ENCODE measurements around the gene PCOLCE2. TPM values are rescaled to one million over a fixed set of nuclear protein-coding genes. Genes with fewer than 3 reads are reported as not detected.

Gene PCOLCE2
- polyA plus RNA-seq, 1 donor (not counting 4 experiments of a cell fraction or from before 2014, with no cell fraction given): 2.4 TPM

DNA sequence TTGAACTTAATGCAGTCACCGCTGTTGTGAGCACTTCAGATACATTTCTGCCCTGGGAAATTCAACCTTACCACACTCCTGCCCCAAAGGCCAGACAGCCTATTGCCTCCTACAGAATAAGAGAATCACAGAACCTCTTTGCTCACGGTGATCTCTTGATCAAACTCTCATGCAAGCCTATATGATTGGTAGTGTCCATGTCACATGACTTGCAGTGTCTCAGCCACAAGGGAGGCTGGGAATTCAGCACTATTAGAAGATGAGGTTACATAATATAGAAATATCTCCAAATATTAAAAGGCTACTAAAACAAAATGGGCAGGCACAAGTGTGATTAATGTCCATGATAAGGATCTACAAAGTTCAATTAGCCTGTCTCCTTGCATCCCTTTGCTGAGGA is 3.8 kb upstream of the PCOLCE2 start:
- peaks cover 6% of the 10 kb centered on the region for H3K27me3 ChIP-seq (ENCODE audit: control insufficient read depth, extremely low read depth, insufficient read depth, low read length)
- no peak overlapping the region for H3K4me3 ChIP-seq (ENCODE audit: control insufficient read depth in 2 of 3, extremely low read depth in 1 of 3, insufficient read depth in 2 of 3, low read depth in 1 of 3, low read length in 3 of 3)
- DNase-seq (ENCODE audit: low read depth, low spot score) (no peak), FAIRE-seq (no peak)
- TF ChIP-seq, protein P1, sequence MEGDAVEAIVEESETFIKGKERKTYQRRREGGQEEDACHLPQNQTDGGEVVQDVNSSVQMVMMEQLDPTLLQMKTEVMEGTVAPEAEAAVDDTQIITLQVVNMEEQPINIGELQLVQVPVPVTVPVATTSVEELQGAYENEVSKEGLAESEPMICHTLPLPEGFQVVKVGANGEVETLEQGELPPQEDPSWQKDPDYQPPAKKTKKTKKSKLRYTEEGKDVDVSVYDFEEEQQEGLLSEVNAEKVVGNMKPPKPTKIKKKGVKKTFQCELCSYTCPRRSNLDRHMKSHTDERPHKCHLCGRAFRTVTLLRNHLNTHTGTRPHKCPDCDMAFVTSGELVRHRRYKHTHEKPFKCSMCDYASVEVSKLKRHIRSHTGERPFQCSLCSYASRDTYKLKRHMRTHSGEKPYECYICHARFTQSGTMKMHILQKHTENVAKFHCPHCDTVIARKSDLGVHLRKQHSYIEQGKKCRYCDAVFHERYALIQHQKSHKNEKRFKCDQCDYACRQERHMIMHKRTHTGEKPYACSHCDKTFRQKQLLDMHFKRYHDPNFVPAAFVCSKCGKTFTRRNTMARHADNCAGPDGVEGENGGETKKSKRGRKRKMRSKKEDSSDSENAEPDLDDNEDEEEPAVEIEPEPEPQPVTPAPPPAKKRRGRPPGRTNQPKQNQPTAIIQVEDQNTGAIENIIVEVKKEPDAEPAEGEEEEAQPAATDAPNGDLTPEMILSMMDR (optimal IDR thresholded peaks at IDR 0.05 in 1 of 3, IDR thresholded peaks at IDR 0.05 in 1 of 3, conservative IDR thresholded peaks at IDR 0.05 in 1 of 3; ENCODE audit: extremely low read depth in 1 of 3, insufficient read depth in 2 of 3, low read length in 3 of 3): no peak
- no peak for TF ChIP-seq EZH2 (IDR thresholded peaks at IDR 0.05; ENCODE audit: low read length)
- H3K4me1 ChIP-seq (ENCODE audit: control insufficient read depth, extremely low read depth, insufficient read depth, low read length): peaks cover 10% of the 10 kb centered on the region
- H3K9me1 ChIP-seq (ENCODE audit: control insufficient read depth, extremely low read depth, insufficient read depth, low read length): no peaks in the 10 kb centered on the region
- H3K79me2 ChIP-seq (ENCODE audit: control insufficient read depth, insufficient read depth, low read length): no peaks in the 10 kb centered on the region
- no peaks in the 10 kb centered on the region for H3K36me3 ChIP-seq (ENCODE audit: control insufficient read depth in 2 of 2, extremely low read depth in 1 of 2, insufficient read depth in 2 of 2, low read length in 2 of 2)
- no peak overlapping the region for H3K4me2 ChIP-seq (ENCODE audit: control insufficient read depth, extremely low read depth, insufficient read depth, low read depth, low read length)
- no peaks in the 10 kb centered on the region for H3K9me3 ChIP-seq (ENCODE audit: control insufficient read depth, low read depth, low read length)
- H3K9ac ChIP-seq (ENCODE audit: control insufficient read depth, extremely low read depth, insufficient read depth, low read length): no peak overlapping the region
- no peak overlapping the region for H2AFZ ChIP-seq (ENCODE audit: control insufficient read depth, low read length)
- dilution Hi-C loops (cut with MboI; ENCODE audit: extremely low pct_ligation_motif_present, low sequenced_read_pairs): no loop called here
- no peak overlapping the region for H3K27ac ChIP-seq (ENCODE audit: control insufficient read depth, insufficient read depth, low read length)
- H4K20me1 ChIP-seq (ENCODE audit: control insufficient read depth, extremely low read depth, insufficient read depth, low read length): no peaks in the 10 kb centered on the region

DNA sequence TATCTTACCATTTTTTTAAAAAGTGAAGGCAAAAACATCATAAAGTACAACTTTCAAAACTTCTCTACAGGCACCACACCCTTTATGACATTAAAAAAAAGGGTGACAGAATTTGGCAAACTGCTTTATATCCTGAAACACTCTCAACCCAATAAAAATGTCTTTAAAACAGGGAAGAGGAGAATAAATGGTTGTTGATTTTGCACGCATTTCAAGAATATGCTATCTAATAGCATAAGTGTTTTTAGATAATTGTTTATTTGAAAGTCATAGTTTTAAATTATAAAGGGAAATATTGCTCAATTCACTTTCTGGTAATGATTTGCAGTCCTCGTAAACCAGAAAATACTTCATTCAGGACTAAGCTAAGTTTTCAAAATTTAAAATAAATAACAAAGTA is 1.7 kb upstream of the PCOLCE2 start:
- H3K27me3 ChIP-seq (ENCODE audit: control insufficient read depth, extremely low read depth, insufficient read depth, low read length): peaks cover 6% of the 10 kb centered on the region
- no peaks in the 10 kb centered on the region for H3K9me1 ChIP-seq (ENCODE audit: control insufficient read depth, extremely low read depth, insufficient read depth, low read length)
- no peaks in the 10 kb centered on the region for H3K79me2 ChIP-seq (ENCODE audit: control insufficient read depth, insufficient read depth, low read length)
- FAIRE-seq: no peak
- TF ChIP-seq EZH2 (IDR thresholded peaks at IDR 0.05; ENCODE audit: low read length): no peak
- TF ChIP-seq, protein P1 (optimal IDR thresholded peaks at IDR 0.05 in 1 of 3, IDR thresholded peaks at IDR 0.05 in 1 of 3, conservative IDR thresholded peaks at IDR 0.05 in 1 of 3; ENCODE audit: extremely low read depth in 1 of 3, insufficient read depth in 2 of 3, low read length in 3 of 3): no peak
- no peak overlapping the region for H3K4me2 ChIP-seq (ENCODE audit: control insufficient read depth, extremely low read depth, insufficient read depth, low read depth, low read length)
- dilution Hi-C loops (cut with MboI; ENCODE audit: extremely low pct_ligation_motif_present, low sequenced_read_pairs): no loop called here
- no peak overlapping the region for H3K27ac ChIP-seq (ENCODE audit: control insufficient read depth, insufficient read depth, low read length)
- H3K36me3 ChIP-seq (ENCODE audit: control insufficient read depth in 2 of 2, extremely low read depth in 1 of 2, insufficient read depth in 2 of 2, low read length in 2 of 2): no peaks in the 10 kb centered on the region
- H3K4me1 ChIP-seq (ENCODE audit: control insufficient read depth, extremely low read depth, insufficient read depth, low read length): peaks cover 11% of the 10 kb centered on the region
- no peak for DNase-seq (ENCODE audit: low read depth, low spot score)
- H3K9me3 ChIP-seq (ENCODE audit: control insufficient read depth, low read depth, low read length): no peaks in the 10 kb centered on the region
- H2AFZ ChIP-seq (ENCODE audit: control insufficient read depth, low read length): no peak overlapping the region
- no peaks in the 10 kb centered on the region for H4K20me1 ChIP-seq (ENCODE audit: control insufficient read depth, extremely low read depth, insufficient read depth, low read length)
- H3K9ac ChIP-seq (ENCODE audit: control insufficient read depth, extremely low read depth, insufficient read depth, low read length): no peak overlapping the region
- H3K4me3 ChIP-seq (ENCODE audit: control insufficient read depth in 2 of 3, extremely low read depth in 1 of 3, insufficient read depth in 2 of 3, low read depth in 1 of 3, low read length in 3 of 3): no peak overlapping the region
